ENCODE data around the gene SBNO1. TPM values are rescaled to one million over a fixed set of nuclear protein-coding genes. Genes with fewer than 3 reads are reported as not detected.

Gene SBNO1
- total RNA-seq (47.5 and 50.3 TPM in 2 replicates), polyA plus RNA-seq (5.9 and 8.9 TPM in 2 replicates), polyA minus RNA-seq (12.8 and 13.7 TPM in 2 replicates)
- total RNA-seq (2013) = 31.8 TPM

DNA sequence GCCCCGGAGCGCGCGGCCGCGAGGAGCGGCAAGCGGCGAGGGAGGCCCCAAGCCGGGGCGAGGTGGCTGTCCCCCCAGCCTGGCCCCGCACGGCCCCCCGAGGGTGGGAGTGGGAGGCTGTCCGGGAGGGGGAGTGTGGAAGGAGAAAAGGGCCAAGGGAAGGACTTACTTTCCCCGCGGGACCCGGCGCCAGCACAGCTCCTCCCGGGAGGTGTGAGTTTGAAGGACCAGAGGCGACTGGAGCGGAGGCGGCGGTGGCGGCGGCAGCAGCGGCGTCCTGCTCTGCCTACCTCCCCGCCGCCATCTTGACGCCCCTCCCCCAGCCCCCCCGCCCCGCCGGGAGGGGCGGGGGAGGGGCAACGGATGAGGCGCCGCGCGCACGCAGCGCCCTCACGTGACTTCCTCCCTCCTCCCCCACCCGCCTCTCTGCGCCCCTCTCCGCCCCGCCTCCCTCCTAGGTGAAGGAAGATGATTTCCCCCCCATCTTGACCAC, at the start of gene SBNO1:
Gene SBNO1 (minus strand): TSS at position 316 of the 493 bp plus-strand sequence. CDS start 14,406 bp downstream, outside the sequence.
- peak within 1 kb of the TSS; percentile 68 to 90 (median 80) for H3K4me3 ChIP-seq (ENCODE audit: control extremely low read depth in 1 of 5, extremely low read depth in 1 of 5, insufficient read depth in 1 of 5, low read depth in 2 of 5, low read length in 4 of 5)
- peak within 1 kb of the TSS; percentile 86 for H3K4me2 ChIP-seq (replicated peaks; ENCODE audit: low read depth, low read length, poor library complexity, severe bottlenecking)
- under 1% methylated on average over 21 of the region's 47 CpGs for WGBS (ENCODE audit: insufficient coverage)
- peaks cover 16% of the 10 kb centered on the region for H3K4me1 Mint-ChIP-seq
- H3K27me3 Mint-ChIP-seq = no peaks in the 10 kb centered on the region
- peaks cover 43% of the 10 kb centered on the region for H4K20me1 ChIP-seq (ENCODE audit: control insufficient read depth, insufficient read depth, low read length, poor library complexity, severe bottlenecking)
- peak within 1 kb of the TSS; percentile 99 for H3K27ac ChIP-seq (ENCODE audit: low read length in 2 of 2)
- peak; percentile 66 for ATAC-seq (ENCODE audit: low read depth)
- peak; percentile 95 for DNase-seq
- H3K4me3 Mint-ChIP-seq = peak within 1 kb of the TSS; percentile 87
- intact Hi-C loops (cut with micrococcal nuclease) = loop anchor here (1.0 to 2.0 kb wide), 11 partner anchors 20 to 864 kb away; partner anchors contain the start of genes CDK2AP1, DDX55, KMT5A and MPHOSPH9
- peak within 1 kb of the TSS; percentile 95 for H3K27ac Mint-ChIP-seq
- peak within 1 kb of the TSS; percentile 76 for H3K9ac ChIP-seq (ENCODE audit: low read length)
- ChIA-PET CTCF (interaction anchor here (0.9 to 3.0 kb wide), 12 partner anchors 17 to 253 kb away, joined by 3 to 17 read pairs (median 6); partner anchors contain the start of genes KMT5A and SNRNP35), POLR2A (interaction anchor here (0.6 to 2.6 kb wide), 13 partner anchors 19 to 394 kb away, joined by 3 to 16 read pairs (median 6); partner anchors contain the start of genes DDX55, KMT5A, MPHOSPH9 and MTRFR)
- TF ChIP-seq CTCF (IDR thresholded peaks at IDR 0.05) (no peak), EZH2 (IDR thresholded peaks at IDR 0.05; ENCODE audit: borderline replicate concordance, insufficient read depth, low read depth, low read length, poor library complexity, severe bottlenecking) (no peak)
- no peaks in the 10 kb centered on the region for H3K27me3 ChIP-seq (replicated peaks in 1 of 4; ENCODE audit: control extremely low read depth in 1 of 4, control insufficient read depth in 3 of 4, insufficient read depth in 4 of 4, low read length in 3 of 4)
- no peaks in the 10 kb centered on the region for H3K9me3 Mint-ChIP-seq (ENCODE audit: insufficient read depth)
- H3K79me2 ChIP-seq (ENCODE audit: control insufficient read depth, insufficient read depth, low read length) = peaks cover 51% of the 10 kb centered on the region
- H3K9me3 ChIP-seq (ENCODE audit: control extremely low read depth in 1 of 3, control insufficient read depth in 2 of 3, insufficient read depth in 1 of 3, low read length in 2 of 3) = no peaks in the 10 kb centered on the region
- peaks cover 17 to 23% of the 10 kb centered on the region in 2 donors for H3K4me1 ChIP-seq (ENCODE audit: control insufficient read depth in 2 of 2, insufficient read depth in 2 of 2, low read length in 2 of 2)
- H3K36me3 ChIP-seq (replicated peaks in 1 of 2; ENCODE audit: control extremely low read depth in 1 of 2, control insufficient read depth in 1 of 2, extremely low read depth in 1 of 2, insufficient read depth in 2 of 2, low read length in 1 of 2) = peaks cover 0 to 4% of the 10 kb centered on the region in 2 experiments
- peak within 1 kb of the TSS; percentile 81 for H2AFZ ChIP-seq (ENCODE audit: insufficient read depth, low read depth, low read length, poor library complexity, severe bottlenecking)

- Mint-ChIP-seq H3K4me1 (peaks cover 3% of the 10 kb centered on the region), H3K27me3 (no peaks in the 10 kb centered on the region), H3K27ac (peak overlapping the region; percentile 64), H3K9me3 (ENCODE audit: insufficient read depth) (no peaks in the 10 kb centered on the region), H3K4me3 (no peak overlapping the region)
- ChIA-PET POLR2A (no interaction called here), CTCF (interaction anchor here (1.4 to 2.0 kb wide), 3 partner anchors 44 to 172 kb away, joined by 3 to 10 read pairs (median 7); no protein-coding TSS in a partner anchor)
- intact Hi-C loops (cut with micrococcal nuclease) = no loop called here
- no peaks in the 10 kb centered on the region for H3K27me3 ChIP-seq (replicated peaks in 1 of 4; ENCODE audit: control extremely low read depth in 1 of 4, control insufficient read depth in 3 of 4, insufficient read depth in 4 of 4, low read length in 3 of 4)
- H3K9ac ChIP-seq (ENCODE audit: low read length) = no peak overlapping the region
- peaks cover 3% of the 10 kb centered on the region for H3K79me2 ChIP-seq (ENCODE audit: control insufficient read depth, insufficient read depth, low read length)
- 96% methylated on average over 4 of the region's 5 CpGs for WGBS (ENCODE audit: insufficient coverage)
- H3K4me2 ChIP-seq (replicated peaks; ENCODE audit: low read depth, low read length, poor library complexity, severe bottlenecking) = no peak overlapping the region
- TF ChIP-seq EZH2 (IDR thresholded peaks at IDR 0.05; ENCODE audit: borderline replicate concordance, insufficient read depth, low read depth, low read length, poor library complexity, severe bottlenecking) = no peak
- no peak for TF ChIP-seq CTCF (IDR thresholded peaks at IDR 0.05)
- H3K27ac ChIP-seq (ENCODE audit: low read length in 2 of 2) = no peak overlapping the region
- ATAC-seq (ENCODE audit: low read depth) = no peak
- DNase-seq = no peak
- H3K4me1 ChIP-seq (ENCODE audit: control insufficient read depth in 2 of 2, insufficient read depth in 2 of 2, low read length in 2 of 2) = no peaks in the 10 kb centered on the region
- peaks cover 5 to 28% of the 10 kb centered on the region in 2 experiments for H3K36me3 ChIP-seq (replicated peaks in 1 of 2; ENCODE audit: control extremely low read depth in 1 of 2, control insufficient read depth in 1 of 2, extremely low read depth in 1 of 2, insufficient read depth in 2 of 2, low read length in 1 of 2)
- H4K20me1 ChIP-seq (ENCODE audit: control insufficient read depth, insufficient read depth, low read length, poor library complexity, severe bottlenecking) = no peaks in the 10 kb centered on the region
- no peak overlapping the region for H2AFZ ChIP-seq (ENCODE audit: insufficient read depth, low read depth, low read length, poor library complexity, severe bottlenecking)
- no peaks in the 10 kb centered on the region for H3K9me3 ChIP-seq (ENCODE audit: control extremely low read depth in 1 of 3, control insufficient read depth in 2 of 3, insufficient read depth in 1 of 3, low read length in 2 of 3)
- no peak overlapping the region for H3K4me3 ChIP-seq (ENCODE audit: control extremely low read depth in 1 of 5, extremely low read depth in 1 of 5, insufficient read depth in 1 of 5, low read depth in 2 of 5, low read length in 4 of 5)
Measured at GRCh38 chr12:123410041-123410412, 45.4 kb upstream of the SBNO1 start.
